Fibroblast of lung (primary cell): ENCODE results near the gene DCAF17. TPM values are rescaled to one million over a fixed set of nuclear protein-coding genes. Genes with fewer than 3 reads are reported as not detected.
"Not testable (repeated sequence)": the region's sequence is repeated elsewhere in the genome, so short reads cannot be mapped to it uniquely, and the experiment has no call there.

ENCODE experiments used
- DNase-seq, 2 donors: peaks; one replicate each; pipeline versions ENCODE4 v3.0.0 to v3.0.0-alpha.2; 2010; ENCODE audit warnings: low read depth in 2 of 2
- H2AFZ ChIP-seq: 2 replicates; pipeline ENCODE4 v1.5.1; 2012; ENCODE audit warnings: low read length, control low read depth, inconsistent platforms
- H3K27ac ChIP-seq: 2 replicates; pipeline ENCODE4 v1.5.1; 2011; ENCODE audit warnings: low read length, control low read depth; ENCODE audit not compliant: insufficient read depth
- H3K27me3 ChIP-seq: 2 replicates; pipeline ENCODE4 v1.5.1; 2011; ENCODE audit warnings: mild to moderate bottlenecking, low read length; ENCODE audit not compliant: control insufficient read depth, insufficient read depth
- H3K36me3 ChIP-seq: 2 replicates; pipeline ENCODE4 v1.5.1; 2011; ENCODE audit warnings: low read length; ENCODE audit not compliant: control insufficient read depth, insufficient read depth
- H3K4me1 ChIP-seq: 2 replicates; pipeline ENCODE4 v1.5.1; 2011; ENCODE audit warnings: low read length; ENCODE audit not compliant: control insufficient read depth, insufficient read depth; ENCODE audit errors: extremely low read depth
- H3K4me2 ChIP-seq: 2 replicates; pipeline ENCODE4 v1.5.1; 2011; ENCODE audit warnings: low read length, control low read depth; ENCODE audit not compliant: insufficient read depth; ENCODE audit errors: extremely low read depth
- H3K4me3 ChIP-seq, 4 experiments: fragments of 200-600 bp in 1 of 4; sonication (generic) in 1 of 4; replicated peaks in 1 of 4; 2 replicates each; pipeline ENCODE4 v1.5.1; 2011 to 2016; ENCODE audit warnings: low read length in 4 of 4, low read depth in 3 of 4, mild to moderate bottlenecking in 3 of 4, control low read depth in 2 of 4, inconsistent platforms in 1 of 4, mixed read lengths in 1 of 4; ENCODE audit not compliant: insufficient read depth in 1 of 4; ENCODE audit errors: control extremely low read depth in 1 of 4
- H3K79me2 ChIP-seq: 2 replicates; pipeline ENCODE4 v1.5.1; 2012; ENCODE audit warnings: mild to moderate bottlenecking, low read length, inconsistent platforms; ENCODE audit not compliant: control insufficient read depth, insufficient read depth
- H3K9ac ChIP-seq: 2 replicates; pipeline ENCODE4 v1.5.1; 2011; ENCODE audit warnings: mild to moderate bottlenecking, low read length, control low read depth; ENCODE audit not compliant: insufficient read depth
- H3K9me3 ChIP-seq: 2 replicates; pipeline ENCODE4 v1.5.1; 2012; ENCODE audit warnings: low read depth, low read length; ENCODE audit not compliant: control insufficient read depth, insufficient read depth
- H4K20me1 ChIP-seq: 2 replicates; pipeline ENCODE4 v1.5.1; 2011; ENCODE audit warnings: low read length; ENCODE audit not compliant: control insufficient read depth, insufficient read depth; ENCODE audit errors: extremely low read depth
- CTCF ChIP-seq, 2 donors: IDR thresholded peaks in 1 of 2; conservative IDR thresholded peaks in 1 of 2; 1 replicate in 1 of 2; 2 replicates in 1 of 2; pipeline ENCODE4 v1.5.1; 2011 to 2012; ENCODE audit warnings: low read length in 2 of 2, control low read depth in 1 of 2, inconsistent platforms in 1 of 2, low read depth in 1 of 2, mild to moderate bottlenecking in 1 of 2
- EZH2 ChIP-seq: IDR thresholded peaks from 2 replicates; pipeline ENCODE4 v1.5.1; 2012; ENCODE audit warnings: low read length, control low read depth, mild to moderate bottlenecking; ENCODE audit errors: missing control alignments
- polyA plus RNA-seq, 2 donors: library from polyadenylated mRNA; depleted of rRNA in 1 of 2; stranded (reverse) in 1 of 2; unstranded in 1 of 2; fragments of >200 nt; gene quantifications; 2 replicates each; pipeline ENCODE4 v1.2.1, GENCODE V29; 2011 to 2012; ENCODE audit warnings: missing spikeins in 1 of 2
- total RNA-seq: library from RNA; depleted of rRNA; stranded (reverse); fragments of >200 nt; gene quantifications from 2 replicates; pipeline ENCODE4 v1.2.1, GENCODE V29; 2014

The DCAF17 gene
- total and polyA plus RNA-seq, 2 donors (not counting 1 experiment from before 2014, with no cell fraction given), result 10.2 to 30.6 TPM

GRCh38 chr2:171530378-171530777 lies 96.4 kb downstream of the DCAF17 start:
- no peak overlapping the region for H2AFZ ChIP-seq
- peak overlapping the region; percentile 83 for H3K4me2 ChIP-seq
- H3K36me3 ChIP-seq, result no peaks in the 10 kb centered on the region
- no peaks in the 10 kb centered on the region for H3K27me3 ChIP-seq
- H4K20me1 ChIP-seq, result no peaks in the 10 kb centered on the region
- H3K4me3 ChIP-seq, result no peak overlapping the region
- peaks cover 34% of the 10 kb centered on the region for H3K79me2 ChIP-seq
- H3K9me3 ChIP-seq, result no peaks in the 10 kb centered on the region
- peak overlapping the region; percentile 12 for H3K27ac ChIP-seq
- H3K4me1 ChIP-seq, result peaks cover 6% of the 10 kb centered on the region
- H3K9ac ChIP-seq, result no peak overlapping the region
- TF ChIP-seq EZH2 (no peak), CTCF (conservative IDR thresholded peaks at IDR 0.05 in 1 of 2, IDR thresholded peaks at IDR 0.05 in 1 of 2; ENCODE audit: low read depth in 1 of 2, low read length in 2 of 2) (no peak)
- no peak for DNase-seq

GRCh38 chr2:171530859-171531258 lies 96.8 kb downstream of the DCAF17 start:
- DNase-seq, H4K20me1 ChIP-seq: not testable (repeated sequence)
- H3K79me2 ChIP-seq, result peaks cover 34% of the 10 kb centered on the region

GRCh38 chr2:171531291-171531690 lies 97.3 kb downstream of the DCAF17 start:
- Histone ChIP-seq H3K4me1 (peaks cover 6% of the 10 kb centered on the region), H3K9ac (no peak overlapping the region), H4K20me1 (no peaks in the 10 kb centered on the region), H3K79me2 (peaks cover 36% of the 10 kb centered on the region), H3K36me3 (no peaks in the 10 kb centered on the region), H3K4me2 (peak overlapping the region; percentile 83), H3K27ac (peak overlapping the region; percentile 49), H2AFZ (no peak overlapping the region), H3K4me3 (peak overlapping the region in 3 of 4 experiments; percentile 13 to 34 (median 17)), H3K9me3 (no peaks in the 10 kb centered on the region), H3K27me3 (no peaks in the 10 kb centered on the region)
- no peak for TF ChIP-seq CTCF (conservative IDR thresholded peaks at IDR 0.05 in 1 of 2, IDR thresholded peaks at IDR 0.05 in 1 of 2; ENCODE audit: low read depth in 1 of 2, low read length in 2 of 2)
- TF ChIP-seq EZH2, result no peak
- peak; percentile 81 to 86 for DNase-seq

More at GRCh38 chr2:171530859-171531258, 96.8 kb downstream of the DCAF17 start:
- peak overlapping the region; percentile 49 for H3K27ac ChIP-seq
- H3K9me3 ChIP-seq, H3K9ac ChIP-seq, H3K4me1 ChIP-seq, H2AFZ ChIP-seq, H3K36me3 ChIP-seq, H3K27me3 ChIP-seq: not testable (repeated sequence)
- peak overlapping the region in 3 of 4 experiments; percentile 13 to 34 (median 17) for H3K4me3 ChIP-seq
- H3K4me2 ChIP-seq, result peak overlapping the region; percentile 83
